Adrenal gland (tissue), 5 donors: ENCODE measurements around the gene CXorf66.

Experiments used
- CTCF ChIP-seq, 6 experiments: fragments of 450-650 bp in 4 of 6; fragments of 200-600 bp in 2 of 6; sonication (generic) in 1 of 6; IDR thresholded peaks; 1 replicate in 5 of 6; 2 replicates in 1 of 6; pipeline versions ENCODE4 v1.5.1 to v1.8.0; 2016 to 2021; ENCODE audit warnings: antibody characterized with exemption in 6 of 6, mild to moderate bottlenecking in 2 of 6, moderate library complexity in 1 of 6
- POLR2A ChIP-seq, 2 donors: fragments of 450-650 bp; IDR thresholded peaks; one replicate each; pipeline ENCODE4 v1.6.1; 2017; ENCODE audit warnings: antibody characterized with exemption in 2 of 2, mild to moderate bottlenecking in 2 of 2, moderate library complexity in 1 of 2
- donor health status: DM: no; HTN: no; CAD: no.

GRCh38 chrX:139933904-139934303 lies 31.4 kb downstream of the CXorf66 start:
- TF ChIP-seq CTCF (IDR thresholded peaks at IDR 0.05) (no peak), POLR2A (IDR thresholded peaks at IDR 0.05) (no peak)
